ENCODE results near the gene MFAP4. TPM values are rescaled to one million over a fixed set of nuclear protein-coding genes. Genes with fewer than 3 reads are reported as not detected.

Gene MFAP4
- total and polyA plus RNA-seq, 9 donors = 46.5 to 380 (median 179) TPM

GRCh38 chr17:19388791-19389785 is 2.1 kb upstream of the MFAP4 start:
- Histone ChIP-seq H3K27me3 (no peaks in the 10 kb centered on the region), H3K9me3 (no peaks in the 10 kb centered on the region), H3K4me3 (no peak overlapping the region), H3K4me1 (ENCODE audit: insufficient read depth) (peaks cover 41% of the 10 kb centered on the region), H3K27ac (peak overlapping the region in 1 of 2 donors; percentile 89), H3K36me3 (no peaks in the 10 kb centered on the region)
- intact Hi-C loops (cut with DNase I) = loop anchor here in 1 of 4 donors (5.0 kb wide), 1 partner anchor 118 kb away; no protein-coding TSS in a partner anchor
- WGBS, 3 donors = 52 to 58% (median 53%) methylated on average over 5 of the region's 5 CpGs
- no peak for DNase-seq
- TF ChIP-seq EP300 (IDR thresholded peaks at IDR 0.05) (no peak), POLR2A (IDR thresholded peaks at IDR 0.05) (no peak), CTCF (IDR thresholded peaks at IDR 0.05) (no peak)

- intact Hi-C loops (cut with DNase I) = loop anchor here in 1 of 4 donors (5.0 kb wide), 1 partner anchor 119 kb away; no protein-coding TSS in a partner anchor
- Histone ChIP-seq H3K4me1 (ENCODE audit: insufficient read depth) (peaks cover 45% of the 10 kb centered on the region), H3K27ac (peak overlapping the region; percentile 89 to 93), H3K9me3 (no peaks in the 10 kb centered on the region), H3K4me3 (peak overlapping the region; percentile 19), H3K27me3 (no peaks in the 10 kb centered on the region), H3K36me3 (no peaks in the 10 kb centered on the region)
- DNase-seq = no peak
- TF ChIP-seq POLR2A (IDR thresholded peaks at IDR 0.05) (no peak), CTCF (IDR thresholded peaks at IDR 0.05) (no peak), EP300 (IDR thresholded peaks at IDR 0.05) (no peak)
- WGBS, 3 donors = 73 to 91% (median 84%) methylated on average over 2 of the region's 2 CpGs
These were observed 1.0 kb upstream of the MFAP4 start for GRCh38 chr17:19387921-19388521.

- peak overlapping the region; percentile 89 to 93 for H3K27ac ChIP-seq
- TF ChIP-seq EP300 (IDR thresholded peaks at IDR 0.05) (peak; percentile 25), POLR2A (IDR thresholded peaks at IDR 0.05) (no peak)
- H3K4me1 ChIP-seq (ENCODE audit: insufficient read depth) = peaks cover 45% of the 10 kb centered on the region
- no peaks in the 10 kb centered on the region for H3K27me3 ChIP-seq
- H3K4me3 ChIP-seq = peak overlapping the region; percentile 19
- intact Hi-C loops (cut with DNase I) = loop anchor here in 1 of 4 donors (5.0 kb wide), 1 partner anchor 121 kb away; no protein-coding TSS in a partner anchor
- no peaks in the 10 kb centered on the region for H3K9me3 ChIP-seq
- WGBS, 3 donors = 26 to 29% (median 28%) methylated on average over 20 of the region's 20 CpGs
- H3K36me3 ChIP-seq = no peaks in the 10 kb centered on the region
- DNase-seq = peak; percentile 67 to 85 (median 78)
These were observed 700 bp downstream of the MFAP4 start for GRCh38 chr17:19386051-19386929.

- Histone ChIP-seq H3K27me3 (no peaks in the 10 kb centered on the region), H3K27ac (peak overlapping the region; percentile 89 to 93), H3K9me3 (no peaks in the 10 kb centered on the region), H3K4me1 (ENCODE audit: insufficient read depth) (peaks cover 45% of the 10 kb centered on the region), H3K4me3 (no peak overlapping the region), H3K36me3 (no peaks in the 10 kb centered on the region)
- peak in 2 of 5 donors; percentile 63 to 64 for DNase-seq
- intact Hi-C loops (cut with DNase I) = loop anchor here in 1 of 4 donors (5.0 kb wide), 1 partner anchor 122 kb away; no protein-coding TSS in a partner anchor
- 54 to 56% (median 55%) methylated on average over 9 of the region's 9 CpGs for WGBS, 3 donors
- TF ChIP-seq POLR2A (IDR thresholded peaks at IDR 0.05) (no peak), EP300 (IDR thresholded peaks at IDR 0.05) (no peak), CTCF (IDR thresholded peaks at IDR 0.05) (no peak)
These were observed 1.4 kb downstream of the MFAP4 start for GRCh38 chr17:19385521-19385983.
